Measurements from ENCODE around the gene MLLT1.

Gene MLLT1

GRCh38 chr19:6221220-6221877, 58.4 kb downstream of the MLLT1 start:
- no peak for DNase-seq (ENCODE audit: low read depth)

- no peak for DNase-seq (ENCODE audit: low read depth)
Measured at GRCh38 chr19:6220385-6221191, 59.2 kb downstream of the MLLT1 start.

GRCh38 chr19:6219586-6220290, 60.0 kb downstream of the MLLT1 start:
- DNase-seq (ENCODE audit: low read depth): no peak

- no peak for DNase-seq (ENCODE audit: low read depth)
Measured at GRCh38 chr19:6219147-6219525, 60.6 kb downstream of the MLLT1 start.

- peak; percentile 77 for DNase-seq (ENCODE audit: low read depth)
Measured at GRCh38 chr19:6218491-6219146, 61.2 kb downstream of the MLLT1 start.

GRCh38 chr19:6217752-6218334, 61.9 kb downstream of the MLLT1 start:
- DNase-seq (ENCODE audit: low read depth): no peak

- DNase-seq (ENCODE audit: low read depth): no peak
Measured at GRCh38 chr19:6216996-6217751, 62.6 kb downstream of the MLLT1 start.

- no peak for DNase-seq (ENCODE audit: low read depth)
Measured at GRCh38 chr19:6216236-6216995, 63.4 kb downstream of the MLLT1 start.

GRCh38 chr19:6215701-6216235, 64.0 kb downstream of the MLLT1 start:
- no peak for DNase-seq (ENCODE audit: low read depth)

GRCh38 chr19:6214881-6215541, 64.8 kb downstream of the MLLT1 start:
- DNase-seq (ENCODE audit: low read depth): no peak

GRCh38 chr19:6213696-6214641, 65.8 kb downstream of the MLLT1 start:
- DNase-seq (ENCODE audit: low read depth): no peak

GRCh38 chr19:6213266-6213595, 66.5 kb downstream of the MLLT1 start:
- no peak for DNase-seq (ENCODE audit: low read depth)

GRCh38 chr19:6212403-6213265, 67.1 kb downstream of the MLLT1 start:
- no peak for DNase-seq (ENCODE audit: low read depth)

GRCh38 chr19:6211632-6212402, 68.0 kb downstream of the MLLT1 start:
- no peak for DNase-seq (ENCODE audit: low read depth)

GRCh38 chr19:6210721-6211600, 68.8 kb downstream of the MLLT1 start:
- no peak for DNase-seq (ENCODE audit: low read depth)

- DNase-seq (ENCODE audit: low read depth): no peak
Measured at GRCh38 chr19:6210091-6210490, 69.7 kb downstream of the MLLT1 start.

Data from stimulated activated CD8-positive, alpha-beta memory T cell treated with anti-CD3 and anti-CD28 coated beads, Interleukin-15, amount 100 ng/mL, for 1 hour (primary cell).